Stomach (tissue), 4 donors: ENCODE results near the gene SGSH.

Experiments
- CTCF ChIP-seq, 7 experiments: fragments of 450-650 bp in 4 of 7; fragments of 200-600 bp in 3 of 7; sonication (generic) in 3 of 7; IDR thresholded peaks; one replicate each; pipeline ENCODE4 v1.5.1; 2016 to 2019; ENCODE audit warnings: antibody characterized with exemption in 7 of 7, control low read depth in 2 of 7, mild to moderate bottlenecking in 1 of 7
- POLR2AphosphoS5 ChIP-seq, 3 donors: sonication (generic); formaldehyde crosslinking; IDR thresholded peaks; one replicate each; pipeline ENCODE4 v1.6.1; 2016; ENCODE audit warnings: antibody characterized with exemption in 3 of 3

GRCh38 chr17:80185968-80186367 is 34.2 kb downstream of the SGSH start:
- no peak for TF ChIP-seq CTCF (IDR thresholded peaks at IDR 0.05)
- TF ChIP-seq POLR2AphosphoS5 (IDR thresholded peaks at IDR 0.05): no peak
